Measurements from ENCODE around the gene CTRL. TPM values are rescaled to one million over a fixed set of nuclear protein-coding genes. Genes with fewer than 3 reads are reported as not detected.

The CTRL gene
- total RNA-seq, 1 experiment from 2014 or later: 1.7 TPM

DNA sequence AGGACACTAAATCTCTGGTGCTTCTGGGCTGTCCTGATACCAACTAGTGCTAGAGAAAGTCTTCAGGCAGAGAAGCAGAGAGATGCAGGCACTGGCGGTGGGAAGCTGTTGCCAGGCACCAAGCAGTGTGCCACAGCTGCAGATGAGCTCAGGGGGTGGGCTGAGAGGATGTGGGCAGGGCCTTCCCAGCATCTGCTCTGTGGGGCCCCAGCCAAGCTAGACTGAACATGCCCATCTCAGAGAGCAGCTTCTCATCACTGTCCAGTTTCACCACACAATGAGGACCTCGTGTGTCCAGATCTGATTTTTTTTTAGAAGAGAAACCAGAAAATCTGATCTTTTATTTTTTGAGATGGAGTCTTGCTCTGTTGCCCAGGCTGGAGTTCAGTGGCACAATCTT, 21.5 kb downstream of the CTRL start:
- peak; percentile 68 to 69 for DNase-seq
- H3K4me1 ChIP-seq: peaks cover 3% of the 10 kb centered on the region
- H3K4me3 ChIP-seq: no peak overlapping the region
- no peaks in the 10 kb centered on the region for H3K36me3 ChIP-seq
- H3K27ac ChIP-seq: no peak overlapping the region
- H3K27me3 ChIP-seq: no peaks in the 10 kb centered on the region
- H3K9me3 ChIP-seq (replicated peaks): no peaks in the 10 kb centered on the region

DNA sequence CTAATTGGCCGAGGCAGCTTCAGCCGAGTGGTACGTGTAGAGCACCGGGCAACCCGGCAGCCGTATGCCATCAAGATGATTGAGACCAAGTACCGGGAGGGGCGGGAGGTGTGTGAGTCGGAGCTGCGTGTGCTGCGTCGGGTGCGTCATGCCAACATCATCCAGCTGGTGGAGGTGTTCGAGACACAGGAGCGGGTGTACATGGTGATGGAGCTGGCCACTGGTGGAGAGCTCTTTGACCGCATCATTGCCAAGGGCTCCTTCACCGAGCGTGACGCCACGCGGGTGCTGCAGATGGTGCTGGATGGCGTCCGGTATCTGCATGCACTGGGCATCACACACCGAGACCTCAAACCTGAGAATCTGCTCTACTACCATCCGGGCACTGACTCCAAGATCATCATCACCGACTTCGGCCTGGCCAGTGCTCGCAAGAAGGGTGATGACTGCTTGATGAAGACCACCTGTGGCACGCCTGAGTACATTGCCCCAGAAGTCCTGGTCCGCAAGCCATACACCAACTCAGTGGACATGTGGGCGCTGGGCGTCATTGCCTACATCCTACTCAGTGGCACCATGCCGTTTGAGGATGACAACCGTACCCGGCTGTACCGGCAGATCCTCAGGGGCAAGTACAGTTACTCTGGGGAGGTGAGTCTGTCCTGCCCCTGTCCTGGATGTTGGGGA, 22.5 kb downstream of the CTRL start:
- H3K36me3 ChIP-seq: no peaks in the 10 kb centered on the region
- no peak overlapping the region for H3K4me3 ChIP-seq
- no peaks in the 10 kb centered on the region for H3K9me3 ChIP-seq (replicated peaks)
- H3K27ac ChIP-seq: no peak overlapping the region
- H3K4me1 ChIP-seq: peaks cover 3% of the 10 kb centered on the region
- no peak for DNase-seq
- H3K27me3 ChIP-seq: no peaks in the 10 kb centered on the region

DNA sequence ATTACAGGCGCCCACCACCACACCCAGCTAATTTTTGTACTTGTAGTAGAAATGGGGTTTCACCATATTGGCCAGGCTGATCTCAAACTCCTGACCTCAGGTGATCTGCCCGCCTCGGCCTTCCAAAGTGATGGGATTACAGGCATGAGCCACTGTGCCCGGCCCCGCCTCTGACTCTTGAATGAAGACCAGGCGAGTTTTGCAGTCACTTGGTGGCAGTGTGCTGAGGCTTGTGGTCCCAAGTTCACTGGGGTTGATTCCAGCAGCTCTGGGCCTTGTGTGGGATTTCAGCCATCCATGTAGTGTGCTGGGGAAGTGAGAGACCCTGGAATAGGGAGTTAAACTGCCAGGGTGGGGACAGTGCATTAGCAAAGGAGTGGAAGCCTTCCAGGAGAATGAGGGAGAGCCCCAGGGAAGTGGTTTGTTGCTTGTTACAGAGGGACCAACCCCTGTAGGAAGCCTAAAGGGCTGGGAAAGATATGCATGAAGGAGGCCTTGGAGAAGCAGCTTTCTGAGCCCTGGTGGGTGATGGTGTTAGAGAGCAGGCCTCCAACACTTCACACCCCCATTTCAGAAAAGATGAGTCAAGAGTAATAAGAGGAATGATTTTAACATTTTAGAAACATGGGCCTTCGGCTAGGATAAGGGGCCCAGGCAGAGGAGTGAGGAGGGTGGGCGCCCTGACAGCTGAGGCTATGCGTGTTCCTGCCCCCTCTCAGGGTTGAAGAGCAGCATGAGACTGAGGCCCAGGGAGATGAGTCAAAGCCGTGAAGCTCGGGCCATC, 24.1 kb downstream of the CTRL start:
- no peaks in the 10 kb centered on the region for H3K27me3 ChIP-seq
- no peak overlapping the region for H3K4me3 ChIP-seq
- H3K27ac ChIP-seq: no peak overlapping the region
- no peaks in the 10 kb centered on the region for H3K9me3 ChIP-seq (replicated peaks)
- H3K36me3 ChIP-seq: no peaks in the 10 kb centered on the region
- no peak for DNase-seq
- peaks cover 6% of the 10 kb centered on the region for H3K4me1 ChIP-seq

DNA sequence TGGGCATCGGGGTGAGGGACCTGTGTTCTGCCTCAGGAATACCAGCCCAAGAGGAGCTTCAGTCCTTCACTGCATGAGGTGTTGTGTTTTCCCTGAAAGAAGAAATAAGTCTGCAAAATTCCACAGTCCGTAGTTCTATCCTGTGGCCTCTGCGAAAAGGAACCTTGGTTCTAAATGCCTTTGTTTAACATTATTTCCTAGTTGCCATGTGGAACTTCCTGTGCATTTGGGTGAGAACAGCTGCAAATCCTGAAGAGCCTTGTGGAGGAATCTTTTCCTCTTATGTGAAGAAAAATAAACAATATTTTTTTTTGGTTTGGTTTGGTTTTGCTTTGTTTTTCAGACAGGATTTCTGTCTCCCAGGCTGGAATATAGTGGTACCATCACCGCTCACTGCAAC, 28.8 kb downstream of the CTRL start:
- DNase-seq: peak; percentile 12 to 57
- H3K27me3 ChIP-seq: no peaks in the 10 kb centered on the region
- H3K9me3 ChIP-seq (replicated peaks): no peaks in the 10 kb centered on the region
- peak overlapping the region; percentile 82 for H3K27ac ChIP-seq
- no peaks in the 10 kb centered on the region for H3K36me3 ChIP-seq
- H3K4me1 ChIP-seq: peaks cover 7% of the 10 kb centered on the region; the same call in 1 of the 2 replicates
- H3K4me3 ChIP-seq: no peak overlapping the region

DNA sequence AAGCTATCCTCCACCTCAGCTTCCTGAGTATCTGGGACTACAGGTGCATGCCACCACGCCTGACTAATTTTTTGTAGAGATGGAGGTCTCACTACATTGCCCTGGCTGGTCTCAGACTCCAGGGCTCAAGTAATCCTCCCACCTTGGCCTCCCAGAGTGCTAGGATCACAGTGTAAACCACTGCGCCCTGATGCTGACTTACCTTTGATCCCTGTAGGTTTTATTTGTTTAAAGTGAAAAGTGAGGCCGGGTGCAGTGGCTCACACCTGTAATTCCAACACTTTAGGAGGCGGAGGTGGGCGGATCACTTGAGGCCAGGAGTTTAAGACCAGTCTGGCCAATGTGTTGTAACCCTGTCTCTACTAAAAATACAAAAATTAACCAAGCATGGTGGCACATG, 29.9 kb downstream of the CTRL start:
- no peaks in the 10 kb centered on the region for H3K9me3 ChIP-seq (replicated peaks)
- no peak overlapping the region for H3K4me3 ChIP-seq
- H3K27ac ChIP-seq: no peak overlapping the region
- H3K36me3 ChIP-seq: no peaks in the 10 kb centered on the region
- no peaks in the 10 kb centered on the region for H3K27me3 ChIP-seq
- DNase-seq: no peak
- H3K4me1 ChIP-seq: peaks cover 7% of the 10 kb centered on the region; the same call in 1 of the 2 replicates

DNA sequence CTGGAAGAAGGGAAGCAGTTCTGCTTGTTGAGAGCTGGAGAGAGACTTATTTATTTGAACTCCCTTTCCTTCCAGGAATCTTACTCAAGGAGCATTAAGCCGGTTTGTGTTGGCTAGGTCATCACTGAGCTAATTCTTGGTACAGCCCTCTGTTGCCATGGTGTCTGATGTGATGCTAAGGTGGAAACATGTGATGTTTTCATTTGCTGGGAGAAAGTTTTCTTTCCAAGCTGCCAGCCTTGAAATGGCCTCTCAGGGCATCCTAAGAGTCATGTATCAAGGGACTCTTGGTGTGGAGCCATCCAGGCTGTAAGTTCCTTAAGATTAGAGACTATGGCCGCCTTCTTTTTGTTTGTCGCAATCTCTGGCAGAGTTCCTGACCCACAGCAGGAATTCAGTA, 34.4 kb downstream of the CTRL start:
- Histone ChIP-seq H3K4me1 (peaks cover under 1% of the 10 kb centered on the region; the same call in 1 of the 2 replicates), H3K9me3 (replicated peaks) (no peaks in the 10 kb centered on the region), H3K27me3 (no peaks in the 10 kb centered on the region), H3K27ac (no peak overlapping the region), H3K36me3 (no peaks in the 10 kb centered on the region), H3K4me3 (no peak overlapping the region)
- no peak for DNase-seq

DNA sequence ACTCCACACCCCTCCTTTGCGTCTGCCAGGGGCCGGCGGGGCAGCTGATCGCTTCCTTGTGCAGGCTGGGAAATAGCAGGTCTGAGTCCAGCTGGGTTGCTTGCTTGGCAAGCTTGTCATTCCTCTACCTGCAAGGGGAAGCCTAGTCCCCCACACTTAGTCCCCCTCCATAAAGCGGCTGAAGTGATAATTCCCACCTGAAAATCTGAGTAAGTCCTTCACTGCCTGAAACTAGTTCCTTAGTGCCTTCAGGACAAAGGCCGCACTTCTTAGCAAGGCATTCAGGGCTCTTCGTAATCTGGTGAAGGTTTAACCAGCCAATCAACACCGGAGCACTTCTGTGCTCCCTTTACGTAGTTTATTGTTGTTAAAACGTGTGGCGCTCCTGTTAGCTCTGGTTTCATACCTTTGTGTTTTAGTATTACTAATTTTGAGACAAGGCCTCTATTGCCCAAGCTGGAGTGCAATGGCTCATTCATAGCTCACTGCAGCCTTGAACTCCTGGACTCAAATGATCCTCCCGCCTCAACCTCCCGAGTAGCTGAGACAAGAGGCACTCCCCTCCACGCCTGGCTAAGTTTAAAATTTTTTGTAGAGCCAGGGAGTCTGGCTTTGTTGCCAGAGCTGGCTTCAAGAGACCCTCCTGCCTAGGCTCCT, 37.8 kb downstream of the CTRL start:
- Histone ChIP-seq H3K4me3 (peak overlapping the region; percentile 74), H3K4me1 (no peaks in the 10 kb centered on the region), H3K27ac (peak overlapping the region; percentile 60), H3K9me3 (replicated peaks) (no peaks in the 10 kb centered on the region), H3K36me3 (no peaks in the 10 kb centered on the region), H3K27me3 (no peaks in the 10 kb centered on the region)
- DNase-seq: peak; percentile 24

DNA sequence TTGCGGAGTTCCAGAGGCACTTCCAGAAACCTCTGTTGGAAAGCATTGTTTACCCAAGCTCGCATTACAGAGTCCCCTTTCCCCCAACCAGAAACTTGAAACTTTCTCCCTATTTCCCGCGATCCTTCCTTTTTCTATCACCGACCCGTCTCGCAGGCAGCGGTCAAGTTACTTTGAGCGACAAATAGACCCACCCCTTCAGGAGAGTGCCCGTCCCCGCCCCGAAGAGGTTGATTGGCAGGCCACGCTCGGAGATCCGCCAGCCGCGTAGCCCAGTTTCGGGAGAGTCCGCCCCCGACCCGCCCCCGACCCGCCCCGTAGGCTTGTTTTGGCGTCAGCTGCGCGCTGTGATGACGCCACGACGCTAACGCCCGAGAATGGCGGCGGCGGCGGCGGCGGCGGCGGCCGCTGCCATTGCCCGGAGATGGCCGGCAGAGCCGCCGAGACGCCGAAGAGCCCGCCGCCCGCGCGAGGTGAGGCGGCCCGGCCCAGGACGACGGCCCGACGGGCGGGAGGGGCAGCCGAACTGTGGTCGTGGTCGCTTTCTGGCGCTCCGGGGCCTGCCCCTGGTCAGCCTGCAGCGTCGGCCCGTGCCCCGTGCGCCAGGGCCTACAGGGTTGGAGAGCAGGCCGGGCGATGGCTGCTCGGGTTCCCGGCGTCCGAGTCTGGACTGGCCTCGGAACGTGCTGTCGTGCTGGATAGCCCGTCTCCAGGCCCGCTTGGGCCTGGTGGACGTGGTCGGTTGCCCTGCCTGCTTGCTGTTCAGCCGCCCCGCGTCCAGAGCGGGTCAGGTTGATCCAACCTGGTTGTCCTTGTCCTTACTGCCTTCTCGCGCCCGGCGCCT, 38.5 kb downstream of the CTRL start, which contains the start of gene PSKH1:
TSS of gene PSKH1 (plus strand) at position 356 of the 844 bp plus-strand sequence. CDS start 15,496 bp downstream, outside the sequence.
- Histone ChIP-seq H3K9me3 (replicated peaks) (no peaks in the 10 kb centered on the region), H3K36me3 (no peaks in the 10 kb centered on the region), H3K27ac (peak within 1 kb of the TSS; percentile 60), H3K4me1 (no peaks in the 10 kb centered on the region), H3K4me3 (peak within 1 kb of the TSS; percentile 74), H3K27me3 (no peaks in the 10 kb centered on the region)
- peak; percentile 94 to 95 for DNase-seq

DNA sequence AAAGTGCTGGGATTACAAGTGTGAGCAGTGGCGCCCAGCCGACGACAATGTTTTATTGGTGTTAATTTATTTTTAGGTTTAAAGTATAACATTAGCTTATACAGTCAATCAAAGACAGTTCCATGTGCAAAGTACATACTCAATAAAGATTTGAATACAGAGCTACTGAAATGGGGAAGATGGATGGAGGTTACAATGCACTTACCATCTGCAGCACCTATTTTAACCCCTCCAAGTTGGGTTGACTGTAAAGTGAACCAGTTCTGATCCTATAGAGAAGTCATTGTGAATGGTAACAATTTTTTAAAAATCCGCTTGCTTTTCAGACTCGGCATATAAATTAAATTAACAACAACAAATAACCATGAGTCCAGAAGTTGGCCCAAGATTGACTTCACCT, 39.3 kb downstream of the CTRL start:
- DNase-seq: no peak
- Histone ChIP-seq H3K36me3 (no peaks in the 10 kb centered on the region), H3K27me3 (no peaks in the 10 kb centered on the region), H3K9me3 (replicated peaks) (no peaks in the 10 kb centered on the region), H3K27ac (no peak overlapping the region), H3K4me3 (peak overlapping the region; percentile 74), H3K4me1 (no peaks in the 10 kb centered on the region)

DNA sequence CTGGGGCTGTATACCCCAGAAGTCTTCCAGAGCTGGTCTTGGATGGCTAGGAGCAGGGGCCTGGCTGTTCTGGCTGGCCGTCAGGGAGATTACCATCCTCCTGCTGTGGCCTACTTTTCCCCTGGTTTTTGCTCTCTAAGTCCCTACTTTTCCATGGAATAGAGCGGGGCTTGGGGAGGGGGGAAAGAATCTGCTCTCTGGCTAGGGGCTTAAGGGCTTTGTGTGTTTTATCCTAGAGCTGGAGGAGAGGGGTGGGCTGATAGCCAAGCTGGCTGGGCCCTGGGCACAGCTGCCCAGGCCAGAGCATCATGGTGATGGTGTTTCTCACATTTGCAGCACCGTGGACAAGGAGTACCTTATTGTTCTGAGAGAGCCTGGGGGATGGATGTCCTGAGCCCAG, 43.3 kb downstream of the CTRL start:
- Histone ChIP-seq H3K27me3 (no peaks in the 10 kb centered on the region), H3K9me3 (replicated peaks) (no peaks in the 10 kb centered on the region), H3K4me3 (no peak overlapping the region), H3K4me1 (no peaks in the 10 kb centered on the region), H3K27ac (no peak overlapping the region), H3K36me3 (peaks cover 6% of the 10 kb centered on the region)
- DNase-seq: no peak

DNA sequence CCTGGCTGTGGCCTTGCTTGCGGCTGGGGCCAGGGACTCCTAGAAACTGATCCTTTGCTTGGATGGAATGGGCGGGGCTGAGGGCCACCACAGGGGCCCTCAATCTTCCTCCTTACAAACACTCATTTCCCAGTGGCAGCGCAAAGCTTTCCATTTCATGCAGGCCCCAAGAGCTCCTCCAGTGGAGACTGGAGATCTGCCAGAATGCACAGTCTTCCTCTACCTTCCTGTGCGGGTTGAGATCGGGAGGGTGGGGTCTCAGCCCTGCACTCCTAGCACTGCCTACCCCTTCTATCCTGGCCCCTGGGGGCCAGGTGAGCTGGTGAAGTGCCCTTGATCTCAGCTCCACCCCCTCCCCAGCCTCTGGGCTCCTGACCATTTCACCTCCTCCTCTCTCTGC, 45.3 kb downstream of the CTRL start:
- Histone ChIP-seq H3K27ac (no peak overlapping the region), H3K27me3 (no peaks in the 10 kb centered on the region), H3K36me3 (peaks cover 8% of the 10 kb centered on the region)

DNA sequence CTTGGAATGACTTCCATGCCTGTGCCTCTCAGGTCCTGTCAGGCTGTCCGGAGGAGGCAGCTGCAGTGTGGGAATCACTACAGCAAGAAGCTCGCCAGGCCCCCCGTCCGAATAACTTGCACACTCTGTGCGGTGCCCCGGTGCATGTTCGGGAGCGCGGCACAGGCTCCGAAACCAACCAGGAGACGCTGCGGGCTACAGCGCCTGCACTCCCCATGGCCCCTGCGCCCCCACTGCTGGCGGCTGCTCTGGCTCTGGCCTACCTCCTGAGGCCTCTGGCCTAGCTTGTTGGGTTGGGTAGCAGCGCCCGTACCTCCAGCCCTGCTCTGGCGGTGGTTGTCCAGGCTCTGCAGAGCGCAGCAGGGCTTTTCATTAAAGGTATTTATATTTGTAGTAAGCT, 45.7 kb downstream of the CTRL start:
- Histone ChIP-seq H3K4me1 (peaks cover 4% of the 10 kb centered on the region; the same call in 1 of the 2 replicates), H3K27ac (no peak overlapping the region), H3K4me3 (no peak overlapping the region), H3K27me3 (no peaks in the 10 kb centered on the region), H3K36me3 (peaks cover 12% of the 10 kb centered on the region), H3K9me3 (replicated peaks) (no peaks in the 10 kb centered on the region)
- no peak for DNase-seq

More for the DNA sequence above, 45.3 kb downstream of the CTRL start:
- Histone ChIP-seq H3K9me3 (replicated peaks) (no peaks in the 10 kb centered on the region), H3K4me1 (peaks cover 4% of the 10 kb centered on the region; the same call in 1 of the 2 replicates), H3K4me3 (no peak overlapping the region)
- no peak for DNase-seq

DNA sequence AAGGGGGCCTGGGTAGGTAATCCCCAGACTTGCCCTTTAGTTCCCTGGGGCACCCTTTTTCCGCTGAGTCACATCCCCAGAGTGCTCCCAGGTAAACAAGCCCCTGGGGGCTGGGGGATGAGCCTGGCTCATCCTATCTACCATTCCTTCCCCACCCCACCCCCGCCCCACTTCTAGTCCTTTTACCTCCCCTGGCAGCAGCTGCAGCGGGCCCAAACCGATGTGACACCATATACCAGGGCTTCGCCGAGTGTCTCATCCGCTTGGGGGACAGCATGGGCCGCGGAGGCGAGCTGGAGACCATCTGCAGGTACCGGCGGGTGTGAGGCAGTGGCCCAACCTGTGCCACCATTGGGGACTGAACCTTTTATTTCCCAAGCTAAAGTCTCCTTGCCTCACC, 46.1 kb downstream of the CTRL start:
- Histone ChIP-seq H3K4me1 (peaks cover 4% of the 10 kb centered on the region; the same call in 1 of the 2 replicates), H3K36me3 (peaks cover 14% of the 10 kb centered on the region)

DNA sequence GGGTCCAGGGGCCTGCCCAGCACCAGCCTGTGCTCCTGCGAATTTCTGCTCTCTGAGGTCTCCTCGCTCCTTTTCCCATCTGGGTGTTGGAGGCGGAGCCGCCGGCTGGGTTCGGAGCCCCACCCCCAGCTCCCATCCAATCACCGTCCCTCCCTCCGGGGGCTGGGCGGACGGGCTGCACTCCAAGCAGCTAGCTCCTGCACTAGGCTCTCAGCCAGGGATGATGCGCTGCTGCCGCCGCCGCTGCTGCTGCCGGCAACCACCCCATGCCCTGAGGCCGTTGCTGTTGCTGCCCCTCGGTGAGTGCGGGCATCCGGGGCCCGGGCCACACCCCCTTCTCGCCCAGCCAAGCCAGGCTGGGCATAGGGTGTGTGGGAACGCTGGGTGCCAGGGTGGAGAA, 47.0 kb downstream of the CTRL start, which contains the start of gene NRN1L:
TSS of gene NRN1L (plus strand) at position 202 of the 400 bp plus-strand sequence. CDS start at position 221, 19 bp downstream.
- no peak within 1 kb of the TSS for H3K4me3 ChIP-seq
- no peaks in the 10 kb centered on the region for H3K27me3 ChIP-seq
- H3K27ac ChIP-seq: no peak within 1 kb of the TSS
- peak; percentile 77 to 83 for DNase-seq
- peaks cover 14% of the 10 kb centered on the region for H3K36me3 ChIP-seq
- H3K4me1 ChIP-seq: peaks cover 4% of the 10 kb centered on the region; the same call in 1 of the 2 replicates
- H3K9me3 ChIP-seq (replicated peaks): no peaks in the 10 kb centered on the region

More for the DNA sequence above, 46.1 kb downstream of the CTRL start:
- no peaks in the 10 kb centered on the region for H3K9me3 ChIP-seq (replicated peaks)
- H3K27ac ChIP-seq: no peak overlapping the region
- DNase-seq: no peak
- no peaks in the 10 kb centered on the region for H3K27me3 ChIP-seq
- H3K4me3 ChIP-seq: no peak overlapping the region
